Type B pancreatic cell (in vitro differentiated cells): Measurements from ENCODE around the gene TMEM74B. TPM values are rescaled to one million over a fixed set of nuclear protein-coding genes. Genes with fewer than 3 reads are reported as not detected.

ENCODE experiments used
- DNase-seq: peaks from one replicate; pipeline ENCODE4 v3.0.0; 2021; ENCODE audit warnings: mixed read lengths; ENCODE audit not compliant: unreplicated experiment; ENCODE audit errors: extremely low spot score
- H3K27ac Mint-ChIP-seq: 2 replicates; pipeline ENCODE4 v1.8.0; 2021; ENCODE audit warnings: mild to moderate bottlenecking, mixed read lengths
- H3K27me3 Mint-ChIP-seq: 2 replicates; pipeline ENCODE4 v1.8.0; 2021; ENCODE audit warnings: mixed read lengths
- H3K36me3 Mint-ChIP-seq: 2 replicates; pipeline ENCODE4 v1.8.0; 2021; ENCODE audit warnings: mixed read lengths
- H3K4me1 Mint-ChIP-seq: one replicate; pipeline ENCODE4 v1.8.0; 2021; ENCODE audit warnings: mixed read lengths; ENCODE audit not compliant: unreplicated experiment
- H3K4me3 Mint-ChIP-seq: 2 replicates; pipeline ENCODE4 v1.8.0; 2021; ENCODE audit warnings: mild to moderate bottlenecking, mixed read lengths
- H3K9me3 Mint-ChIP-seq: 2 replicates; pipeline ENCODE4 v1.8.0; 2021; ENCODE audit warnings: mixed read lengths
- total RNA-seq: library from RNA; stranded (reverse); gene quantifications from 2 replicates; pipeline ENCODE4 v1.2.1, GENCODE V29; 2021; ENCODE audit warnings: low replicate concordance
- TF ChIP-seq, protein P1 (sequence below): fragments of 200-600 bp; sonication (generic); conservative IDR thresholded peaks from 2 replicates; pipeline ENCODE4 v1.5.0; 2021; ENCODE audit warnings: antibody characterized with exemption, mild to moderate bottlenecking

TMEM74B gene
- total RNA-seq, 1 donor from 2014 or later, result 12.0 TPM

DNA sequence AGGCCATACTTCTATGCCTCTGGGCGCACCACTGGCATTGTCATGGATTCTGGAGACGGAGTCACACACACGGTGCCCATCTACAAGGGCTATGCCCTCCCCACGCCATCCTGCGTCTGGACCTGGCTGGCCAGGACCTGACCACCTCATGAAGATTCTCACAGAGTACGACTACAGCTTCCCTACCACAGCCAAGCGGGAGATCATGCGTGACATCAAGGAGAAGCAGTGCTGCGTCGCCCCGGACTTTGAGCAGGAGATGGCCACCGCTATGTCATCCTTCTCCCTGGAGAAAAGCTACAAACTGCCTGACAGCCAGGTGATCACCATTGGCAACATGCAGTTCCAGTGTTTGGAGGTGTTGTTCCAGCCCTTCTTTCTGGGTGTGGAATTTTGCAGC is 23.8 kb downstream of the TMEM74B start:
- TF ChIP-seq, protein P1, sequence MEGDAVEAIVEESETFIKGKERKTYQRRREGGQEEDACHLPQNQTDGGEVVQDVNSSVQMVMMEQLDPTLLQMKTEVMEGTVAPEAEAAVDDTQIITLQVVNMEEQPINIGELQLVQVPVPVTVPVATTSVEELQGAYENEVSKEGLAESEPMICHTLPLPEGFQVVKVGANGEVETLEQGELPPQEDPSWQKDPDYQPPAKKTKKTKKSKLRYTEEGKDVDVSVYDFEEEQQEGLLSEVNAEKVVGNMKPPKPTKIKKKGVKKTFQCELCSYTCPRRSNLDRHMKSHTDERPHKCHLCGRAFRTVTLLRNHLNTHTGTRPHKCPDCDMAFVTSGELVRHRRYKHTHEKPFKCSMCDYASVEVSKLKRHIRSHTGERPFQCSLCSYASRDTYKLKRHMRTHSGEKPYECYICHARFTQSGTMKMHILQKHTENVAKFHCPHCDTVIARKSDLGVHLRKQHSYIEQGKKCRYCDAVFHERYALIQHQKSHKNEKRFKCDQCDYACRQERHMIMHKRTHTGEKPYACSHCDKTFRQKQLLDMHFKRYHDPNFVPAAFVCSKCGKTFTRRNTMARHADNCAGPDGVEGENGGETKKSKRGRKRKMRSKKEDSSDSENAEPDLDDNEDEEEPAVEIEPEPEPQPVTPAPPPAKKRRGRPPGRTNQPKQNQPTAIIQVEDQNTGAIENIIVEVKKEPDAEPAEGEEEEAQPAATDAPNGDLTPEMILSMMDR, result no peak
- no peak for DNase-seq
- Mint-ChIP-seq H3K36me3 (peaks cover 40% of the 10 kb centered on the region), H3K9me3 (no peaks in the 10 kb centered on the region), H3K4me3 (no peak overlapping the region), H3K4me1 (no peaks in the 10 kb centered on the region), H3K27me3 (no peaks in the 10 kb centered on the region), H3K27ac (no peak overlapping the region)

DNA sequence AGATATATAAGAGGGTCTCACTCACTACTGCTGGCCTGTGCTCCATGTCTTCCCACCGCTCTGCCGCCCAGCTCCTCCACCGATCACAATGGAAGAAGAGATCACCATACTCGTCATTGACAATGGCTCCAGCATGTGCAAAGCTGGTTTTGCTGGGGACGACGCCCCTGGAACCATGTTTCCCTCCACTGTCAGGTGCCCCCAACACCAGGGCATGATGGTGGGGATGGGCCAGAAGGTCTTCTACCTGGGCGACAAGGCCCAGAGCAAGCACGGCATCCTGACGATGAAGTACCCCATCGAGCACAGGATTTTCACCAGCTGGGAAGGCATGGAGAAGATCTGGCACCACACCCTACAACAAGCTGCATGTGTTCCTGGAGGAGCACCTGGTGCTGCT is 24.3 kb downstream of the TMEM74B start:
- no peak overlapping the region for H3K4me3 Mint-ChIP-seq
- no peaks in the 10 kb centered on the region for H3K4me1 Mint-ChIP-seq
- TF ChIP-seq, protein P1, result no peak
- H3K36me3 Mint-ChIP-seq, result peaks cover 42% of the 10 kb centered on the region
- no peak overlapping the region for H3K27ac Mint-ChIP-seq
- no peaks in the 10 kb centered on the region for H3K27me3 Mint-ChIP-seq
- H3K9me3 Mint-ChIP-seq, result no peaks in the 10 kb centered on the region
- no peak for DNase-seq

DNA sequence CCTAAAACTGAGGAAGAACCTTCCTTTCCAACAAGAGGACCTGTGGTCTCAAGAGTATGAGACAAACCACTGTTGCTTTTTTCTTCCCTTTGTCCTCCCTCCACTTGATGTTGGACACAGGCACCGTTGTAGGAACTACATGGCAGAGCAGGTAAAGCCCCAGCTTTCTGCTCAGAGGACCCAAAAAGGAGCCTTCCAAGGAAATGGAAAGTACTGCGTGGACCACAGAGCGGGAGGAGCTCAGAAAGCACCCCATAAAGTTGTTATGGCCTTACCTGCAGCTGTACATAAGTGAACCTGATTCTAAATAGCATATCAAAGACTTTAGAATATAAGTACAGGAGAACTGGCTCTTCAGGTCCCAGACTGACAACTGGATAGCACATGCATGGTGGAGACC is 29.4 kb downstream of the TMEM74B start:
- H3K9me3 Mint-ChIP-seq, result no peaks in the 10 kb centered on the region
- H3K4me1 Mint-ChIP-seq, result peaks cover 6% of the 10 kb centered on the region
- no peak for DNase-seq
- TF ChIP-seq, protein P1, result no peak
- no peak overlapping the region for H3K4me3 Mint-ChIP-seq
- no peaks in the 10 kb centered on the region for H3K27me3 Mint-ChIP-seq
- peaks cover 53% of the 10 kb centered on the region for H3K36me3 Mint-ChIP-seq
- no peak overlapping the region for H3K27ac Mint-ChIP-seq

DNA sequence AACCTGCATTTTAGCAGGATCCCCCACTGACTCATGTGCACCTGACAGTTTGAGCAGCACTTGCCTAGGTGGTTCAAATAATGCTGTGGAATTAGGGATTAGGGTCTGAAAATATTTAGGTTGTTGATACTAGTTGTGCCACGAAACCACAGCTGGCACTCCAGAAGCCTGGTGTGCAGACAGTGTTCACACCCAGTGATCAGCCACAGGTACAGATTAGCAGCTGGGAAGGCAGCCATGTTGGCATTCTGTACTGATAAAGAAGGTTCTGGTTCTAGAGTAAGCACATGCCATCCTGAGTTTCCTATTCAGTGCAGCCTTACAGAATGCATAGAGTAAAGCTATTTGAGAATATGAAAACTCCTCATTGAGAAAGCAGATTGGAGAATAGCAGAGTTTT is 30.1 kb downstream of the TMEM74B start:
- no peaks in the 10 kb centered on the region for H3K27me3 Mint-ChIP-seq
- no peak overlapping the region for H3K27ac Mint-ChIP-seq
- DNase-seq, result no peak
- peaks cover 6% of the 10 kb centered on the region for H3K4me1 Mint-ChIP-seq
- H3K9me3 Mint-ChIP-seq, result no peaks in the 10 kb centered on the region
- no peak overlapping the region for H3K4me3 Mint-ChIP-seq
- TF ChIP-seq, protein P1, result no peak
- H3K36me3 Mint-ChIP-seq, result peaks cover 48% of the 10 kb centered on the region

DNA sequence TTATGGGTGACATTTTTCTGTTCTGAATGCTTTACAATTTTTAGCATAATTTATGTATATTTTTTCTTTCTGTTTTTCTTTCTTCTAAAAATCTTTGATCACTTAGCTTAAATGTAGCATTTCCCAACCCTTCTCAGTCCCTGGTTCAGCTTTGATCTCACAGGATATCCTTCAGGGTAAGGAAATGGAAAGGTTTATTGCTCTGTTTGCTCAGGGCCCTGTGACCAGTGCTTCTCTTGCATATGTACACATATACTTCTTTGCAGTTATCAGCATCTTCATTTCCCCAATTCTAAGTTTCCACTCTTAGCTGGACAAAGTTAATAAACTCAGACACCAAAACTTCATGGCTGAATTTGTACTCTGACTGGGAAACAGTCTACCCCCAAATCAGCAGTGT is 30.6 kb downstream of the TMEM74B start:
- Mint-ChIP-seq H3K9me3 (no peaks in the 10 kb centered on the region), H3K4me3 (no peak overlapping the region), H3K36me3 (peaks cover 48% of the 10 kb centered on the region), H3K27me3 (no peaks in the 10 kb centered on the region), H3K4me1 (peaks cover 6% of the 10 kb centered on the region), H3K27ac (no peak overlapping the region)
- TF ChIP-seq, protein P1, result no peak
- no peak for DNase-seq

DNA sequence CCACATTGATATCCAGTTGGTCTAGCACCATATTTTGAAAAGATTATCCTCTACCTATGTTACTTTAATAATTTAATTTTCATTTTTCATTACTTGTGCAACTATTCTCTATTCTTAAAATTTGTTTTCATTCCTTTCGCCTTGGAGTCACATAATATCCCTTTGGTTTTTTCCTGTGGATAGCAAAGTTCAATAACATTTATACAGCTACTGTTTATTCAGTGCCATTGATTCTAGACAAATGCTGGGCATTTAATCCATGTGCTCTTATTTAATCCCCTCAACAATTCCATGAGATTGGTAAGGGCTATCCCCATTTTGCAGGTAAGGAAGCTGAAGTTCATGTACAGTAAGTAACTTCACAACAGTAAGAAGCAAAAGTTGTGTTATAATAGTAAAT is 33.8 kb downstream of the TMEM74B start:
- H3K4me3 Mint-ChIP-seq, result no peak overlapping the region
- H3K4me1 Mint-ChIP-seq, result peaks cover 6% of the 10 kb centered on the region
- H3K36me3 Mint-ChIP-seq, result peaks cover 48% of the 10 kb centered on the region
- no peak for DNase-seq
- no peaks in the 10 kb centered on the region for H3K27me3 Mint-ChIP-seq
- H3K27ac Mint-ChIP-seq, result no peak overlapping the region
- TF ChIP-seq, protein P1, result no peak
- H3K9me3 Mint-ChIP-seq, result no peaks in the 10 kb centered on the region
